ENCODE results near the gene IQGAP2.
A peak's percentile ranks its signal among the peaks of the same experiment; 100 is the strongest.

IQGAP2 gene

DNA sequence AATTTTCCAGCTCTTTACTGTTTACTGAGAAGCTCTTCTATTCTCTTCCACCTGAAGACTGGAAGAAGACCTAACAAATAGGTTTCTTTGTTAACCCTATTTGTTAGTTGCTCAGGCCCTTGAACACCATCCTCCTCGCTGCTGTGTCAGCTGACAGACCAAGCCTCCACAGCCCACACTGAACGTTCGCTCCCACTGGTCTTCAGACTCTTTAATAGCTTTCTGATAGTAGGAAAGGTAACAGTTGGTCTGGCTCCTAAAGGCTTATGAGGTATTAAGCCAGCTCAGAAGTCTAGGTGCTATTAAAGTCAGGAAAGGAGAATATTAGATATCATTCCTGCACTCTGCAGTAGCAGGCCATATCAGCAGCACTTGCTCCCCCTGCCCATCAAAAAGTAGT is 289.6 kb downstream of the IQGAP2 start:
- FAIRE-seq = no peak

GRCh38 chr5:76693141-76693540 is 290.1 kb downstream of the IQGAP2 start:
- FAIRE-seq = no peak

DNA sequence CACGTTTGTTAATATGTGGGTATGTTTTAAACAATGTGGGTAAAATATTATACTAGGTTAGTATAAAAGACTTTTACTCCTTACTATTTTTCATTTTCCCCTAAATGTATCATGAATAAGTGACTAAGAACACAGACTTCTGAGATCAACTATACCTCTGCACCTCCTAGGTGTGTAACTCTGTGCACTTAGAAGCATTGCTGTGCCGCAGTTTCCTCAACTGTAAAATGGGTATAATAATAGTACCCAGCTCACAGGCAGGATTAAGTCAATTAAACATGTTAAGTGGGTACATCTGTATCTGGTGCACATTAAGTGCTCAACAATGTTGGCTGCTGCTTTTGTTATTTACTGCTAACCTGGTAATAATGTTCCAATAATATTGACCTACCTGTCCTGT is 291.2 kb downstream of the IQGAP2 start:
- FAIRE-seq = no peak

DNA sequence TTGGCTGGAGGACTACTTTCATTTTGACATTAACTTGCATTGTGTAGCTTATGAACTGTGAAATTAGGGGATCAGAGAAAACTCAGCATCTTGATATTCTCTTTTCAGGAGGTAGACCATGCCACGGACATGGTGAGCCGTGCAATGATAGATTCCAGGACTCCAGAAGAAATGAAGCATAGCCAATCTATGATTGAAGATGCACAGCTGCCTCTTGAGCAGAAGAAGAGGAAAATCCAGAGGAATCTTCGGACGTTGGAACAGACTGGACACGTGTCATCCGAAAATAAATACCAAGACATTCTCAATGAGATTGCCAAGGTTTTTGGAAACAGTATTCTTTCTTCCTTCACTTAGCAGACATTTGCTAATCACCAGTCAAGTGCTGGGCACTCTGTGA is 292.3 kb downstream of the IQGAP2 start:
- FAIRE-seq = no peak

- no peak for FAIRE-seq
Observed at GRCh38 chr5:76696251-76696650, 293.2 kb downstream of the IQGAP2 start.

GRCh38 chr5:76697670-76698069 is 294.6 kb downstream of the IQGAP2 start:
- FAIRE-seq = no peak

GRCh38 chr5:76700571-76700970 is 297.5 kb downstream of the IQGAP2 start:
- no peak for FAIRE-seq

GRCh38 chr5:76701298-76701697 is 298.2 kb downstream of the IQGAP2 start:
- FAIRE-seq = no peak

DNA sequence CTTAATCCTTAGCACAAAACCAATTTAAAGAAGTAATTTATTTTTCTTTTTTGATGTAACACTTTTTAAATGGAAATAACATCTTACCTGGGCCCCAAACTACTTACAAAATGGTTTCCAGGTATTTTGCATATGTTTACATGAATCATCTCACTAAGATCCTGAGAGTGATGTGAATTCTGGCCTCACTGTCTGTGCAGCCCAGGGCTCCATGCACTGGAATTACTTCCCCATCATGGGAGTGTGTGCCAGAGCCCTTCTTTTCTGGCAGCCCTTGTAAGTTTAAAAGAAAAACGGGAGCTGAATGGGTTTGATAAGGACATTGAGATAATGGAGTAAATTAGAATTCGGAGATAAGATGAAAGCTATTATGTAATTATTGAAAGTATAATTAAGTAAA is 300.6 kb downstream of the IQGAP2 start:
- FAIRE-seq = peak; percentile 84

GRCh38 chr5:76704131-76704663 is 301.1 kb downstream of the IQGAP2 start:
- FAIRE-seq = peak; percentile 13

DNA sequence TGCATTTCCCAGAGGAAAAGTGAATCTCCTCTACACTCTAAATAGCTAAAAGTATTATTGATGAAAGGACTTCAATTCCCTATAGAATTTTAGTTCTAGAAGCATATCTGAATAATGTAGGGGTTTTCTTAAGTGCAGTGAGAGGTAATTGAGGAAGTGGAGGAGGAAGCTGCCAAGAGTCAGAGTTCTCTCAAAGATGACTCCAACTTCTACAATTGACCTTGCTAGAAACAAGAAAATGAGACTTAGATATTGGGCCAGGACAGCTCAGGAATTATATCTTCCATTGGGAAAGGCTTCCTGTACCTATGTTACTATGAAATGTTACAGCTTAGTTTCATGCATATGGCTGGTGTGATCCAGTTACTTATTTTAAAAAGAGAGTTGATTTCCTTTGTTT is 302.5 kb downstream of the IQGAP2 start:
- FAIRE-seq = peak; percentile 34

- FAIRE-seq = peak; percentile 92
Observed at GRCh38 chr5:76709762-76710161, 306.7 kb downstream of the IQGAP2 start.

GRCh38 chr5:76710991-76711390 is 307.9 kb downstream of the IQGAP2 start:
- FAIRE-seq = peak; percentile 62

- FAIRE-seq = peak; percentile 81
Observed at GRCh38 chr5:76714751-76715485, 311.8 kb downstream of the IQGAP2 start.

GRCh38 chr5:76715486-76715735 is 312.3 kb downstream of the IQGAP2 start:
- FAIRE-seq = no peak

DNA sequence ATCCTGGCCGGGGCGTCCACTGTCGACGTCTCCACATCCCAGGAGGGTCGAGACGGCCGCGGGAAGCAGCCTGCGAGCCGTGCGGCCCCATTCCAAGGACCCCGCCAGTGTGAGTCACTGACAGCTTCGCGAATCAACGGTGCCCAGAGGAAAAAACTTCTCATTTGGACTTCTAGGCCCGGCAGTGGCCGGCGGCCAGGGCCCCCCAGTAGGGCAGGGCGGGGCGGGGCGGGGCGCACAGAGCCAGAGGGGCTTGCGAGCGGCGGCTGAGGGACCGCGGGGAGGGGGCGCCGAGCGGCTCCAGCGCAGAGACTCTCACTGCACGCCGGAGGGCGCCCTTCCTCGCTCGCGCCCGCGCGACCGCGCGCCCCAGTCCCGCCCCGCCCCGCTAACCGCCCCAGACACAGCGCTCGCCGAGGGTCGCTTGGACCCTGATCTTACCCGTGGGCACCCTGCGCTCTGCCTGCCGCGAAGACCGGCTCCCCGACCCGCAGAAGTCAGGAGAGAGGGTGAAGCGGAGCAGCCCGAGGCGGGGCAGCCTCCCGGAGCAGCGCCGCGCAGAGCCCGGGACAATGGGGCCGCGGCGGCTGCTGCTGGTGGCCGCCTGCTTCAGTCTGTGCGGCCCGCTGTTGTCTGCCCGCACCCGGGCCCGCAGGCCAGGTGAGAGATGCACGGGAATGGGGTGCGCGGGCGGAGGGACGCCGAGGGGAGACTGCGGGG is 312.8 kb downstream of the IQGAP2 start, which contains the start of gene F2R:
TSS of gene F2R (plus strand) at position 391 of the 720 bp plus-strand sequence. CDS start at position 573, 182 bp downstream.
- peak; percentile 47 for FAIRE-seq

DNA sequence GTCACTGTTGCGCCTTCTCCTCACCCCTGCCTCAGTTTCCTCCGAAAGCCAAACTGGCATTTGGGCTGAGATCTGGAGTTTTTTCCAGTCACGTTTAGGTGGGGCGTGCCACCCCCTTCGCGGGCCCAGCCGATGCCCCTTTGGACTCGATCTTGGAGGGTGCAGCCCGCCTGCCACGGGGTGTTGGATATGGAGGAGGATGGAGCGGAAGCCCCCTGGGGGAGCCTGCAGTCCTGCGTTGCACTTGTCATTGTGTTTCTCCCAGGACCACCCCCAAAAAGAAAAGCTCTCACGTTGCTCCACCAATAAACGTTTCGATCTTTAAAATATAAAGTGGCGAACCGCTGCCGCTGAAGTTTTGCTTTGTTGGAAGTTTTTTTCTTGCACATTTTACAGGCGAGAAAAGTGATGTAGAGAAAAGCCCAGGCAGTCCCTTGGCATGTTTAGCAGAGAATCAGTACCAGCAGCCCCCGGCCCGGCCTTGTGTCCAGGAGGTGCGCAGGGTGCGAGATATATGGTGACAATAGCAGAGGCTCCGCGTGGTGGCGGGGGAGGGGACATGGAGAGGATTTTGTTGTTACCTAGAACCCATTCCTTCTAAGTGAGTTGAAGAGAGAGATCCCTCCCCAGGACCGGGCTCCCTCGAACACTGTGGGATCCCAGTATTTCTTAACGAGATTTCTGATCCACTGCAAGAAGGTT is 313.5 kb downstream of the IQGAP2 start:
- no peak for FAIRE-seq

GRCh38 chr5:76717222-76718083 is 314.4 kb downstream of the IQGAP2 start:
- no peak for FAIRE-seq

DNA sequence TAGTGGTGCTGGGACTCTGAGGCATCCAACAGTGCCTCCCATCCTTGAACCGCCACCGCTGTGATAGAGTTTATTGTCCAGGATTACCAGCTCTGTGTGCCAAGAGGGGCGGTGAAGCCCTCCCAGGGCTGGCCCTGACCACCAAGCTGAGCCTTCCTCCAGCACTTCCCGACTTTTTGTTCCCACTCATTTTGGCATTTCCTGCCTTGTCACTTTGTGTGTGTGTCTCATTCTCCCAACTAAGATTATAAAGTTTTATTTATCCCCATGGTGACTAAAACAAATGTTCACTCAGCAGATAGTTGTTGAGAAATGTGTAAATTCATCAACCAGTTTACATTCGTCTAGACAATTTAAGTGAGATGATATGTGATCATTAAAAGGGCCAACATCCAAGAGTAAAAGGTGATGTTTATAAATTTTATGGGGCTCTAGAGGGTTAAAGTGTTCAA is 315.3 kb downstream of the IQGAP2 start:
- no peak for FAIRE-seq

- no peak for FAIRE-seq
Observed at GRCh38 chr5:76718880-76719279, 315.8 kb downstream of the IQGAP2 start.

DNA sequence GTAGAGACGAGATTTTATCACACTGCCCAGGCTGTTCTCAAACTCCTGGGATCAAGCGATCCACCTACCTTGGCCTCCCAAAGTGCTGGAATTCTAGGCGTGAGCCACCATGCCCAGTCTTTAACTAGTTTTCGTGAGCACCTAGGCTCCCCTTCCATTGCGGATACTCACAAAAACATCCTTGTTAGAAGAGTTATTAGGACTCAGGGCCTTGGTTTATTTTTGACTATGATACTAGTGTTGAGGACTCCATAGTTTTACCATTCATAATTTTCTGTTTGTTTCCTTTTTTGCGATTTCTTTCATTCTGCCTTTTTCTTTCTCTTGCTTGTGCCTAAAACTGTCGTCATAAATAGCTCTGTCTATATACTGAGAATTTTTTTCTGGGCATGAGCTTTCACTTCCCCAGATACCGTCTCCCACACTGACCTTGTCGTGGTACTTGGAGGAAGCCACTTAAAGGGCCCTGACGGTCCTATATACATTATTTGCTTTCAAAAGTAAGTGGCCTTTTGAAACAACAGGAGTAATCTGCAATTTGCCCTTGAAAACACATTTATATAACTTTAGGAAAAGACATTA is 318.0 kb downstream of the IQGAP2 start:
- FAIRE-seq = no peak

- FAIRE-seq = no peak
Observed at GRCh38 chr5:76723266-76723665, 320.2 kb downstream of the IQGAP2 start.
